ENCODE results near the gene HPS3.

The HPS3 gene

GRCh38 chr3:149221783-149222517, 92.5 kb downstream of the HPS3 start, which contains the start of gene CP:
Gene CP, minus strand, starts transcription at chr3:149221829. Its CDS starts 37 bp downstream, at chr3:149221792.
- H3K4me1 ChIP-seq (ENCODE audit: low read length), result peaks cover 3% of the 10 kb centered on the region; the same call in 1 of the 2 replicates
- H3K79me2 ChIP-seq (ENCODE audit: low read length), result no peaks in the 10 kb centered on the region
- no peak within 1 kb of the TSS for H3K4me2 ChIP-seq (ENCODE audit: low read depth, low read length)
- no peak for DNase-seq
- no peak within 1 kb of the TSS for H3K4me3 ChIP-seq (ENCODE audit: low read length)
- TF ChIP-seq EZH2phosphoT487 (IDR thresholded peaks at IDR 0.05; ENCODE audit: low read length) (no peak), CTCF (IDR thresholded peaks at IDR 0.05; ENCODE audit: low read length) (no peak), EZH2 (optimal IDR thresholded peaks at IDR 0.05; ENCODE audit: low read depth, low read length) (no peak)
- H3K36me3 ChIP-seq (replicated peaks; ENCODE audit: insufficient read depth, low read length), result no peaks in the 10 kb centered on the region
- no peaks in the 10 kb centered on the region for H4K20me1 ChIP-seq (ENCODE audit: insufficient read depth, low read length)
- no peaks in the 10 kb centered on the region for H3K9me3 ChIP-seq (replicated peaks; ENCODE audit: insufficient read depth, low read length)
- no peak within 1 kb of the TSS for H2AFZ ChIP-seq (ENCODE audit: low read length)
- H3K9me2 ChIP-seq (replicated peaks; ENCODE audit: insufficient read depth, low read length), result no peaks in the 10 kb centered on the region
- no peak within 1 kb of the TSS for H3K27ac ChIP-seq (ENCODE audit: low read length)
- no peak within 1 kb of the TSS for H3K9ac ChIP-seq (ENCODE audit: low read length)
- H3K27me3 ChIP-seq (replicated peaks; ENCODE audit: insufficient read depth, low read length), result no peaks in the 10 kb centered on the region
- H3F3A ChIP-seq (ENCODE audit: insufficient read depth, low read length), result peaks cover 14% of the 10 kb centered on the region
